LNCAP (cell line): Measurements from ENCODE around the gene SIGLEC7.

Source experiments
- CTCF ChIP-seq: fragments of 450-650 bp; IDR thresholded peaks from 2 replicates; pipeline ENCODE4 v1.5.1; 2017; ENCODE audit warnings: mild to moderate bottlenecking

The SIGLEC7 gene

GRCh38 chr19:51124729-51125128 lies 17.4 kb upstream of the SIGLEC7 start, which contains the start of gene SIGLEC9:
SIGLEC9 (plus strand) TSS chr19:51124906; CDS start chr19:51124975, 69 bp downstream.
- TF ChIP-seq CTCF = no peak

- no peak for TF ChIP-seq CTCF
These were observed 16.6 kb upstream of the SIGLEC7 start for GRCh38 chr19:51125421-51126075.

- no peak for TF ChIP-seq CTCF
These were observed 15.1 kb upstream of the SIGLEC7 start for GRCh38 chr19:51127032-51127431.

GRCh38 chr19:51127755-51128154 lies 14.3 kb upstream of the SIGLEC7 start:
- no peak for TF ChIP-seq CTCF

- TF ChIP-seq CTCF = no peak
These were observed 13.9 kb upstream of the SIGLEC7 start for GRCh38 chr19:51128227-51128626.

- TF ChIP-seq CTCF = no peak
These were observed 12.4 kb upstream of the SIGLEC7 start for GRCh38 chr19:51129716-51130115.

- no peak for TF ChIP-seq CTCF
These were observed 10.1 kb upstream of the SIGLEC7 start for GRCh38 chr19:51131780-51132680.
